Fibroblast of skin of left biceps (primary cell): ENCODE measurements around the gene UGT2B15.
"Not testable (repeated sequence)": the region's sequence is repeated elsewhere in the genome, so short reads cannot be mapped to it uniquely, and the experiment has no call there.

Experiments used
- DNase-seq, 2 experiments: peaks; one replicate each; pipeline ENCODE4 v3.0.0-alpha.2; 2013; ENCODE audit warnings: low read depth in 2 of 2

Gene UGT2B15

DNA sequence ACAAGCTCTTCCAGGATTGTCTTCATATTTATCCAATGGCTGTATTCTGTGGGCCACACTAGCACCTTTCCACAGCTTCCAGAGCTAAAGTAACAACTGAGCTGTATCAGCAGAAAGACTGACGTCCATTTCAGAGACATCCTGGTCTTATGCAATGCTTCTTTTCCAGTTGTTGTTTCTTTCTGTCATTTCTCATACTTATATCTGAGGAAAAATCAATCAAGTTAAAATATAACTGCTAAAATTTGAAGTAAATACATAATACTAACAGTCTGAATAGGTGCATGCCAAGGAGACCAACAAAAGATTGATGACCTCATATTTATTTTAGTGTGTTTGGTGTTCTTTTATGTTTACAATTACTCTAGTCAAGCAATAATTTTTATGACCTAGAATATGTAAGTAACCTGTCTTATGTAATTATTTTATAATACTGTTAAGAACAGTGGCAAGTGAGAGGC lies at the start of gene UGT2B15:
UGT2B15 (minus strand) TSS at position 174 of the 461 bp plus-strand sequence; CDS start at position 140, 34 bp downstream.
- DNase-seq, result not testable (repeated sequence)

DNA sequence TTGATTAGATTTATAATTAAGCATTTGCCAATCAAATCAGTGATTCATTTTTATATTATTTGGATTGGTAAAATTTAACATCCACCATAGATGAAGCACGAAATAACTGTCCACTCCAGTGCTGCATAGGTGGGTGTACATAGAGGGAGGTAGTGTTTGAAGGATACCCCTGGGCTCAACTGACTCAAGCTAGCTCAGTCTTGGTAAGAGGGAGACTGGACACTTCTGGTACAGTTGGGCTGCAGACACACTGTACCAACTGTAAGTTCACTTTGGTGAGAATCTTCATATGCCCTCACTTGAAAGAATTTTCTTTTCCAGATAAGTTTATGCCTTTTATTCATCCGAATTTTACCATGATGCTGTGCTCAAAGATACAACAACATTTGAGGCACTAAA lies 48.6 kb upstream of the UGT2B15 start:
- DNase-seq, result no peak

DNA sequence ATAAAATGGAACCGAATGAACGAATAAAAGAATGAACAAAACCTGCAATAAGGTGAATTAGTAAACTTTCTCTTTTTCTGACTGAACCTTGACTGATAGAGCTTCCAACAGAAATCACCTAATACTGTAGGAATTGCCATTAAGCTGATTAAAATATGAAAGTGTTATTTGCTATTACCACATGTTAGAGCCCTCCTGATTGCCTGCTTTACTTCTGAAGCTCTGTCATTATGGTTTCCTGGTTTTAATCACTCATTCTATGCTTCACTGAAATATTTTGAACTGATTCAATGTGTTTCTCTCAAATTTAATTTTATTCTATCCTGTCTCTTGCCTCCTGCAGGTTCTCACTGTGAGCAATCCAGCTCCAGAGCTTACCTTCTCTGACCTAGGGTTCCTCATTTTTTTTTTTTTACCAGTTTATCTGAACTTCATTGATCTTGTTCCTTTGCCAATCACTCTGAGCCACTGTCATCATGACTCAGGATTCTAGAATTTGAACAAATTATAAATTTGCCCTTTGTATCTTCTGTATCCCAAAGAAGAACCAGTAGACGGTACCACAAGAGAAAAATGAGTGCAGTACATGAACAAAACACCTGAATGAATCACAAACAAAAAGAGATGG lies 48.1 kb upstream of the UGT2B15 start:
- DNase-seq, result no peak

DNA sequence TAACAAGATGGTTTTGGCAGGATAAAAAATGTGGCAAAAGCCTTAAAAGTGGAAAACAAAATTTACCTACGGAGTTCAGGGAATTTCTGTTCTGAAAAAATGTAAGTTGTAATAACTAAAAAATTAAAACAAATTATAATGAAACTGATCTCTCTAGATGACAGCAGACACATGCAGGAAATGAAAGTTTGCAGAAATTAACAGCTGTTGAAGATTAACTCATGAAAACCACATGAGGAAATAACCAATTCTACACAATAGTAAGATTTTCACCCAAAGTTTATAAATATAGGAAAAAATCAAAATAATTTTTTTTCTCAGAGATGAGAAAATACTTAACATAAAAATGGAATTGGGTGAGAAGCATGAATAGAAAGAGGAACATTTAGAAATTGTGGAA lies 47.5 kb upstream of the UGT2B15 start:
- no peak for DNase-seq

DNA sequence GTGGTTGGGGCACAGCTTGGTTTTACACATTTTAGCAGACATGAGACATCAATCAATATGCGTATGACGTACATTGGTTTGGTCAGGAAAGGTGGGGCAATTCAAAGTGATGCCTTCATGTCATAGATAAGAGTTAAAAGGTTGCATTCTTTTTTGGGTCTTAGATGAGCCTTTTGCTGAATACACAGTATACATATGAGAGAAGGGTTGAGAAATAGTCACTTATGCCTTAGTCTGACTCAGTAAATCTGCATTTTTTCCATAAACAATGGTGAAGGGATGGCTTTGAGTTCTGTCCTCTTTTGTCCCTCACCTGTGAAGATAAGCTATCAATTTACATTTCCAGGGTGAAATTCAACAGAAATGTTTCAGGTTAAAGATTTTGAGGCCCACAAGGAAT lies 43.9 kb upstream of the UGT2B15 start:
- no peak for DNase-seq

DNA sequence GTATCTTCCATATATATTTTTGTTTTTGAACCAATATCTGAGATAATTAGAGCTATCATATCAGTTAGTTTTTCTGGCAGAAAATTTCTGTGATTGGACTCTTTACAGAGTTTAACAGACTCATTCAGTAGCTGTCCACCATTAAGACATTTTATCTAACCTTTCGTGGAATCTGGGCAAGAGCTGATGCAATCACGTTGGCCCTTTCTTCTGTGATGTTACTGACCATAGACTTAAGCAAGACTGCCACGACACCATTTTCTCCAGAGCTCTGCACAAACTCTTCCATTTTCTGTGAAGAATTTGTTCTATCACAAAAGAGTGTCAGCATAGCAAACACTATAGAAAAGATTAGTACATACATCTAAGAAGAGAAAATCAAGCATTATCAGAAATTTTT lies 41.8 kb upstream of the UGT2B15 start:
- DNase-seq, result no peak

DNA sequence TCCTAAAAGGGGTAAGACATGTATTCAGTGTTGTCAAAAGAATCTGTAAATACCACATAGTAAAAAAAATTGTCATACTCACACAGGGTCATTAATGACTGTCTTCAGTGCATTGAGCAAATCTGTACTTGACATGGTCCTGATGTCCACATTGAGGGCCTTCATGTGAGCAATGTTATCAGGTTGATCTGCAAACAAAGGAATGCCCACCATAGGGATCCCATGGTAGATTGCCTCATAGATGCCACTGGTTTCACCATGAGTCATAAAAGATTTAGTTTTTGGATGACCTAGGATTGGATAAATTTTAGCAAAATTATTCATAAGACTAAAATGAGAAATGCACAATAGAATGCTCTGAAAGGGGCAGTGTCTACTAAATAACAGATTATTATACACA lies 38.1 kb upstream of the UGT2B15 start:
- DNase-seq, result no peak

DNA sequence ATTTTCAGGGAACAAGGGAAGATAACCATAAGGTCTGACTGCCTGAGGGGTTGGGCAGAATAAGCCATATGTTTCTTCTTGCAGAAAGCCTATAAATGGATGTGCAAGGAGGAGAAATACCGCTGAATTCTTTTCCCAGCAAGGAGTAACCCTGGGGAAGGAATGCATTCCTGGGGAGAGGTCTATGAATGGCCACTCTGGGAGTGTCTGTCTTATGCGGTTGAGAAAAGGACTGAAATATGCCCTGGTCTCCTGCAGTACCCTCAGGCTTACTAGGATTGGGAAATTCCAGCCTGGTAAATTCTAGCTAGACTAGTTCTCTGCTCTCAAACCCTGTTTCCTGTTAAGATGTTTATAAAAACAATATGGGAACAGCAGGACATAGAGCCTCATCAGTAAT lies 32.7 kb upstream of the UGT2B15 start:
- DNase-seq, result not testable (repeated sequence)

DNA sequence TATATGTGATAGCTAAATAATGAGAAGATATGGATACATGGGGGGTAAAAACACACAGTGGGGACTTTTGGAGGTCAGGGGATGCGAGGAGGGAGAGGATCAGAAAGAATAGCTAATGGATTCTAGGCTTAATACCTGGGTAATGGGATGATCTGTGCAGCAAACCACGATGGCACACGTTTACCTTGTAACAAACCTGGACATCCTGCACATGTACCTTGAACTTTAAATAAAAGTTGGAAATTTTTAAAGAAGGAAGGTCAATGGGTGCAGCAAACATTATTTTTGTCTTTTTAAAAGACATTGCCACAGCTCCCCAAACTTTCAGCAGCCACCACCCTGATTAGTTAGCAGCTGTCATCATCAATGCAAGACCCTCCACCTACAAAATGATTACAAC lies 29.7 kb upstream of the UGT2B15 start:
- DNase-seq, result no peak

DNA sequence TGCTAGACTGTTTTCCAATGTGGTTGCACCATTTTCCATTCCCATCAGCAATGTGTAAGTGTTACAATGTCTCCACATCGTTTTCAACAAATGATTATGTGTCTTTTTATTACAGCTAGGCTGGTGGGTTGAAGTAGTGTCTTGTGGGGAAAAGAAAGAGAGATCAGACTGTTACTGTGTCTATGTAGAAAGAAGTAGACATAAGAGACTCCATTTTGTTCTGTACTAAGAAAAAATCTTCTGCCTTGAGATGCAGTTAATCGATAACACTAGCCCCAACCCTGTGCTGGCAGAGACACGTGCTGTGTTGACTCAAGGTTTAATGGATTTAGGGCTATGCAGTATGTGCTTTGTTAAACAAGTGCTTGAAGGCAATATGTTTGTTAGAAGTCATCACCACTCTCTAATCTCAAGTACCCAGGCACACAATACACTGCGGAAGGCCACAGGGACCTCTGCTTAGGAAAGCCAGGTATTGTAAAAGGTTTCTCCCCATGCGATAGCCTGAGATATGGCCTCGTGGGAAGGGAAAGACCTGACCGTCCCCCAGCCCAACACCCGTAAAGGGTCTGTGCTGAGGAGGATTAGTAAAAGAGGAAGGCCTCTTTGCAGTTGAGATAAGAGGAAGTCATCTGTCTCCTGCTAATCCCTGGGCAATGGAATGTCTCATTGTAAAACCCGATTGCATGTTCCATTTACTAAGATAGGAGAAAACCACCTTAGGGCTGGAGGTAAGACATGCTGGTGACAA lies 23.0 kb upstream of the UGT2B15 start:
- no peak for DNase-seq

DNA sequence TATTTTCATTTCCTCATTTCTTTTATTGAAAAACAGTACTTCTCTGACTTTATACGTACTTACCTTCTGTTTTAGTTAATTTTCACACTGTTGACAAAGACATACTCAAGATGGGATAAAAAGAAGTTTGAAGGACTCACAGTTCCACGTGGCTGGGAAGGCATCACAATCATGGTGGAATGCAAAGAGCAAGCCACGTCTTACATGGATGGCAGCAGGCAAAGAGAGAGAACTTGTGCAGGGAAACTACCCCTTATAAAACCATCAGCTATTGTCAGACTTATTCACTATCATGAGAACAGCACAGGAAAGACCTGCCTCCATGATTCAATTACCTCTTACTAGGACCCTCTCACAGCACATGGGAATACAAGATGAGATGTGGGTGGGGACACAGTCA lies 20.7 kb upstream of the UGT2B15 start:
- DNase-seq, result no peak

DNA sequence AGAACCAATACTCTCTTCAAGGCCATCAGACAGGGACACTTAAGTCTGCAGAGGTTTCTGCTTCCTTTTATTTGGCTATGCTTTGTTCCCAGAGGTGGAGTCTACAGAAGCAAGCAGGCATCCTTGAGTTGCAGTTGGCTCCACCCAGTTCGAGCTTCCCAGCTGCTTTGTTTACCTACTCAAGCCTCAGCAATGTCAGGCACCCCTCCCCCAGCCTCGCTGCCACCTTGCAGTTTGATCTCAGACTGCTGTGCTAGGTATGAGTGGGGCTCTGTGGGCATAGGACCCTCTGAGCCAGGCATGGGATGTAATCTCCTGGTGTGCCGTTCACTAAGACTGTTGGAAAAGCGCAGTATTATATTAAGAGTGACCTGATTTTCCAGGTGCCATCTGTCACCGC lies 12.6 kb upstream of the UGT2B15 start:
- DNase-seq, result no peak

DNA sequence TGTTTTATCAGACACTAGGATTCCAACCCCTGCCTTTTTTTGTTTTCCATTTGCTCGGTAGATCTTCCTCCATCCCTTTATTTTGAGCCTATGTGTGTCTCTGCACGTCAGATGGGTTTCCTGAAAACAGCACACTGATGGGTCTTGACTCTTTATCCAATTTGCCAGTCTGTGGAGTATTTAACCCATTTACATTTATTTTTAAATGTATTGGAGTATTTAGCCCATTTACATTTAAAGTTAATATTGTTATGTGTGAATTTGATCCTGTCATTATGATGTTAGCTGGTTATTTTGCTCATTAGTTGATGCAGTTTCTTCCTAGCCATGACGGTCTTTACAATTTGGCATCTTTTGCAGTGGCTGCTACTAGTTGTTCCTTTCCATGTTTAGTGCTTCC lies 10.8 kb upstream of the UGT2B15 start:
- DNase-seq, result not testable (repeated sequence)

DNA sequence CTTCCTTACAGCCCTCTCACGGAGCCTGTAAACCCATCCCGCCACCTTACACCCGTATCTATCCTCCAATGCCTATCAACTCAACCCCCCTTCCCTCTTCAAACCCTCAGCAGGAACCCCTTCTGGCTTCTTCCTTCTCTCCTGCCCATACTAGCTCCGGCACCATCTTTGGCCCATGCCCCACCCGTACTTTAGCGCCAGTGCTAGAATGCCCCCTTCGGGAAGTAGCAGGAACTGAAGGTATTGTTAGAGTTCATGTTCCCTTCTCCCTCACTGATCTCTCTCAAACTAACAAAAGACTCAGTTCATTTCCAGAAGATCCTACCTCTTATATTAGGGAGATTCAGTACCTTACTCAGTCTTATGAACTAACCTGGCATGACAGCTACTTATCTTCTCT lies 2.7 kb upstream of the UGT2B15 start:
- no peak for DNase-seq

DNA sequence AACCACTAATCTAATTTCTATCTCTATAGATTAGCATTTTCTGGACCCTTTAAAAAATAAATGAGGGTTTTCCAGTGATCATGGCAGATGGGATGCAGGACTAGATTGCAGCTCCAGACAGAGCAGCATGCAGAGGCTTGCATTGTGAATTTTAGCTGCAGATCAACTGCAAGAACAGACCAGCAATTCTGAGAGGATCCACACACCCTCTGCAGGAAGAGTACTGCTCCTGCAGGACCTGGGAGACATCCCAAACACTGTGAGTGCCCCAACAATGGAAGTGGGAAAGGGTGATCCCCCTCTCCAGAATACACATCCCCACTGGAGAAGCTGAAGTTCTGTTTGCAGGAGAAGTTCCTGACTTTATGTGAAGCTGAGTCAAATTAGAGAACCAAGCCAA lies 765 bp upstream of the UGT2B15 start:
- not testable (repeated sequence) for DNase-seq

DNA sequence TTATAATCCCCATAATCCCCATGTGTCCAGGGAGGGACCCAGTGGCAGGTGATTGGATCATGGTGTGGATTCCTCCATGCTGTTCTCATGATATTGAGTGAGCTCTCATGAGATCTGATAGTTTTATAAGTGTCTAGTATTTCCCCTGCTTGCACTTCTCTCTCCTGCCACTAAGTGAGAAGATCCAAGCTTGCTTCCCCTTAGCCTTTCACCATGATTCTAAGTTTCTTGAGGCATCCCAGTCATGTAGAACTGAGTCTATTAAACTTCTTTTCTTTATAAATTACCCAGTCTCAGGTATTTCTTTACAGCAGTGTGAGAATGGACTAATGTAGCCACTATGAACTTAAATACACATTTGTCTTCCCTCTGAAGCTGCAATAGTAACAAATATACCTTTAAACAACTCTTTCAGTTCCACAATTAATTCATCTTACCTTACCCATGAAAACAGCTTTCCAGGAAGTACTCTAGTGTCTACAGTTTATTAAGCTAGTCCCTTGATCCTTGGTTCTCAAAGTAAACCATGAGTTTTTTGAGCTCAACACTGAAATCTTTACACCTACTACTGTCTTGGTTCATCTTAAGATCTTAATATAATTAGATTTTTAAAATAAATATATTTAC lies 1.8 kb downstream of the UGT2B15 start:
- DNase-seq, result not testable (repeated sequence)

DNA sequence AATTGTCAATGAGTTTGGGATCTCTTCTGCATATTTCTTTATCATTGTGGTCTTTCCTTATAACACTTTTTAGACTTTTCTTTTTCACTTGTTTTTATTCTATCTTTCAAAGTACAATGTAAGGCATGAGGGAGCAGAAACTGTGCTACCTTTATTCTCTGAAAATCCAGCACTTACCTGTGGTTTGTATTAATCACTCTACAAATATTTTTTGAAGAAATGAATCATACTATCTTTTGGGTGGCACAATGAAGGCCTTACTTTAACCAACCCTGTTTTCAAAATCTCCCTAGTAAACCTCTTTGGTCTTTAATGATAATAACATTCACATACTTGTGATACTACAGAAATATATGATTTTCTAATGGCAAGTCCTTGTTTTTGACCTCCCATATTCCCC lies 2.9 kb downstream of the UGT2B15 start:
- not testable (repeated sequence) for DNase-seq

DNA sequence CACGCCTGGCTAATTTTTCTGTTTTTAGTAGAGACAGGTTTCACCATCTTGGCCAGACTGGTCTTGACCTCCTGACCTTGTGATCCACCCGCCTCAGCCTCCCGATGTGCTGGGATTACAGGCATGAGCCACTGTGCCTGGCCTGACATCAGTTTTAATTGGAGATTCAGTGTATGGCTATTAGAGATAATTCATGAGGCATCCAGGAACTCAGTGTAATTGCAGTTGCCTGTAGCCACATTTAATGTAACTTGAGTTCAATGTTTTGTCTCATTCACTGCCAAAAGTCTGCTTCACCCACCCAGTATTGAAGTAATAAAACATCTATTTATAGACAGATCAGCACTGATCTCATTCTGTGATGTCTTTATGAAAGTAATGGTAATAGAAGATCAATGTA lies 5.7 kb downstream of the UGT2B15 start:
- DNase-seq, result not testable (repeated sequence)

DNA sequence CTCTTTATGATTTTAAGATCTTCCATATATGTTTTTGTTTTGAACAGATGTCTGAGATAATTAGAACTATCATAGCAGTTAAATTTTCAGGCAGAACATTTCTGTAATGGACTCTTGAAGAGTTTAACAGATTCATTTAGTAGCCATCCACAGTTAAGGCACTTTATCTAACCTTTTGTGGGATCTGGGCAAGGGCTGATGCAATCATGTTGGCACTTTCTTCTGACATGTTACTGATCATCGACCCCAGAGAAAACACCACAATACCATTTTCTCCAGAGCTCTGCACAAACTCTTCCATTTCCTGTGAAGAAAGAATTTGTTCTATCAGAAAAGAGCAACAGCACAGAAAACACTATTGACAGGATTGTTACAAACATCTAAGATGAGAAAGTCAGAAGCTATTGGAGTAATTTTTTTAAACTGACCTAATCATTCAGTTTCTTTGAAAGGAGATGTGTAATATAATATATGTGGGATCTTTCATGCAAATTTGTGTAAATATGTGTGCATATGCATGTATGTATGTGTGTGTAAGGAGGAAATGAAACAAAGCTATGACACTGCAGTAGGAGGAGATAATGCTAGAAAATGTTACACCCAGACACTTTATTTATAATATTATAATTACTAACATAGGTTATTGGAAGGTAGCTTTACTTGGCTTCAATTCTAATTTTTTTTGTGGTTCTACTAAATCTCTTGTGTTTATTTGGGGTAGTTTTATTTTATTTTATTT lies 7.4 kb downstream of the UGT2B15 start:
- DNase-seq, result not testable (repeated sequence)

DNA sequence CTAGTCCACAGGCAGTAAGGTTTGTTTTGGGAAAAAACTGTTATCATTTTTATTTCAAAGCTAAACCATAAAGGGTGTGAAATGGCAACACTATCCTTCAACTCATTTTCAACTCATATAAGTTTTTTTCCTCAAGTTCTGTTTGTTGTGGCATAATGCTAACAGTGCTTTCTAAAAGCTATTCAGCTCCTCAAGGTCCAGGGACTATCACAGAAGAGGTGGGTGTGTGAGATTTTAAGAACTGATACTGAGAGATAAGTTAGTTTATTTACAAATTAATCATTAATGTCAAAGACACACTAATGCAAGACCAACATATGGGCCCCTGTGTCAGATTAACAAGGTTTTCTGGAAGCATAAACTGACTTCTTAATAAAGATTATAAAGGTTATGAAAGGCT lies 11.8 kb downstream of the UGT2B15 start:
- no peak for DNase-seq

DNA sequence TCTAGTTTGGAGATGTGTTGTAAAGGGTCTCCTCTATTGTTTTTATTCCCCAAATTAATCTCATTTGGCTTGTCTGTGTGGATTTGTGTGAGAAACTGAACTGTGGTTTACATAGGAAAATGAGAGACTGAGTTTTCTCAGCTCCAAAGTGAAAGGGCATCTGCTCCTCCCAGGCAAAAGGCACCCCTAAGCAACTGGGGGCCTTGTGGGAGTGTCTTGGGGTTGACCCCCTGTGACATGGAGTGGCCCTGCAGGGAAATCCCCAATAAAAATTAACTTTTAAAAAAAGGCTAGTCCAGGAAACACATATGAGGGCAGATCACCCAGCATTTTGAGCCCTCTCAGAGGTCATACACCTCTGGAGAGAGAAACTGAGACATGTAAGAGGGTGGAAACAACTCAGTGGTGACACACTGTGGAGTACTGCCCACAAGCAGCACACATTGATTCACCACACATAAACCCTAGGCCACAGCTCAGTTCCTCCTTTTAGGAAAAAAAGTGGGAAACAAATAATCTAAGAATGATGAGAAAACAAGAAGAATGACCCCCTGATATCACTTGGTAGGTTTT lies 13.3 kb downstream of the UGT2B15 start:
- DNase-seq, result not testable (repeated sequence)

DNA sequence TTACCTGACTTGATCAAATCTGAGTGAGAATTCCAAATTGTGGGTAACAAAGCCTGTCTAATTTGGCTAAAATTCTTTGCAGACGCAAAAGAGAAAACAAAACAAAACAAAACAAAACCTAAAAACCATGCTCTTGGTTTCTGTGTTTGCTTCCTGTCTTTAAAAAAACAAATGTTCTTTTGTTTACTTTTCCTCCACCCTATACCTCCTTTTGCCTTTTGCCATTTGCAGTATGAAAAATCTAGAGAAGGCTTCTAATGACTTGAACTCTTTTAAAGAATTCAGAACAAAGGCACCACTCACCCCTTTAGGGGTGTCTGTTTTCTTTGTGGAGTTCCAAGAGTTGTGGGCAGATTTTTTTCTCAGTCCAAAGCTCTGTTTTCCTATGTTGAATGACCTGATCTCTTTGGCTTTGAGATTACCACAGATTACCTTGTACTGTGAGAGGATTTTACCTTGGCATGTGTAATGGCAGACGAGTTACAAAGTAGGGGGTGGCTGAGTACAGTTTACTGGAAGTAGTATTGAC lies 13.9 kb downstream of the UGT2B15 start:
- DNase-seq, result not testable (repeated sequence)
